Measurements from ENCODE around the gene PARN. TPM values are rescaled to one million over a fixed set of nuclear protein-coding genes. Genes with fewer than 3 reads are reported as not detected.
"Not testable (repeated sequence)": the region's sequence is repeated elsewhere in the genome, so short reads cannot be mapped to it uniquely, and the experiment has no call there.

Gene PARN
- total and polyA plus RNA-seq, 2 of the 4 experiments (the other 2 are of a cell fraction): 24.6 to 25.1 TPM

DNA sequence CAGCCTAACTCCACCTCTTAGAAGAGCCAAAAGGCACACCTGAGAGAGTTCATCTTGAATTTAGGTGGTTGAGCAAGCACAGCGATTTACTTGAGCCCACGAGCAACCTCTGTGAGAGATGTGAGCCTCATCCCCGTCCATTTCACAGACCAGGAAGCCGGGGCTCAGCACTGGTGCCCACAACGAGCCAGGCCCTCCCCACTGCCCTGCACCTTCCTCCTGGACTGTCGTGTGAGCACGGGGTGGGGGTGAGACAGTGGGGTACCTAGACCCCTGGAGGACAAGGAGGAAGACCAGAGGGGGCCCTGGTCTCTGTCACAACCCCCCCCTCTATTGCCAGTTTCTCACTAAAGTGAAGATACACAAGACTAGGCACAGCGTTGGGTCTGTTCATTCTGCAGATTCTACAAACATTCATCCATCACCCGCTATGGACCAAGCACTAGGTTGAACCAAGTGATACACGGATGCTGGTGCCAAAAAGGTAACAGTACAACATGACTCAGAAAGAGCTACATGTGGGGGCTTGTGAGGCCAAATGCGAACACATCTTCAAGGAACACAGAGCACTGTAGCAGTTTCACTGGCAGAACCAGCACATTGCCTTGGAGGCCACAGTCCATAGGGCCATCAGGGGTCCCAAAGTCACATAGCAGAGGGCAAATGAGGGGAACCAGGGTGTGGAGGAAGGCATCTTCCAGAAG, 231.9 kb downstream of the PARN start (continued):
- TF ChIP-seq RAD21 (IDR thresholded peaks at IDR 0.05; ENCODE audit: low read length): no peak

DNA sequence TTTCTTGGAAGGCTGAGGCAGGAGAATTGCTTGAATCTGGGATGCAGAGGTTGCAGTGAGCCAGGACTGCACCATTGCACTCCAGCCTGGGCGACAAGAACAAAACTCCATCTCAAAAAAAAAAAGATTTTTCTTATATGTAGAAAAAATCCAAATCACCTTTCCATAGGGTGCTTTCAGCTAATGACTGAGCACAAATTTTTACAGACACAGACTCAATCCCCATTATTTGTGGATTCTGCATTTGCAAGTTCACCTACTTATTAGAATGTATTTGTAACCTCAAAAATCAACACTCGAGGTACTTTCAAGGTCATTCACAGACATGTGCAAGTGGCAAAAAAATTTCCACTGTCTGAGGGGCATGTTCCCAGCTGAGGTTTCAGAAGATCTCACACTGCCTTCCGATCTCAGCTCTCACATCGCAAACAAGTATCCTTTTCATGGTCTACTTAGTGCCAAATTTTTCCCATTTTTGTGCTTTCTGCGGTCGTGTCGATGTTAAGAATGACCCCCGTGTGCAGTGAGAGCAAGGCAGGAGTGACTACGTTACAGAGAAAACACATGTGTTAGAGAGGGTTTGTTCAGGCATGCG, 234.3 kb downstream of the PARN start:
- H2AFZ ChIP-seq (replicated peaks; ENCODE audit: low read length, poor library complexity); H3K9me3 ChIP-seq (ENCODE audit: control insufficient read depth, insufficient read depth, low read length); H2BK15ac ChIP-seq (ENCODE audit: low read depth, low read length); H3K4me1 ChIP-seq (ENCODE audit: control insufficient read depth, insufficient read depth, low read length); H4K5ac ChIP-seq (ENCODE audit: low read depth, low read length); H4K20me1 ChIP-seq (ENCODE audit: insufficient read depth, low read length); H2BK20ac ChIP-seq (ENCODE audit: low read depth, low read length); H3K36me3 ChIP-seq (ENCODE audit: control insufficient read depth, insufficient read depth, low read length); intact Hi-C loops (cut with micrococcal nuclease); H3K56ac ChIP-seq (ENCODE audit: extremely low read depth, insufficient read depth, low read length); H3K27me3 ChIP-seq (ENCODE audit: control insufficient read depth, insufficient read depth, low read length); H2BK120ac ChIP-seq (ENCODE audit: low read depth, low read length); ATAC-seq (ENCODE audit: low read depth); H3K27ac ChIP-seq (ENCODE audit: insufficient read depth, low read length); H3K9me1 ChIP-seq (ENCODE audit: insufficient read depth, low read length); H3K23ac ChIP-seq (ENCODE audit: low read depth, low read length); H3K79me1 ChIP-seq (ENCODE audit: low read depth in 1 of 2, low read length in 2 of 2); H3K4ac ChIP-seq (ENCODE audit: low read depth, low read length); CTCF ChIA-PET; H3K4me3 ChIP-seq (ENCODE audit: insufficient read depth, low read depth, low read length); H3K9ac ChIP-seq (ENCODE audit: low read depth, low read length); H3K18ac ChIP-seq (ENCODE audit: low read depth, low read length); DNase-seq; dilution Hi-C loops (cut with HindIII; ENCODE audit: low sequenced_read_pairs, unreplicated experiment); H2BK5ac ChIP-seq (ENCODE audit: low read depth, low read length, poor library complexity, severe bottlenecking); H2AK9ac ChIP-seq (replicated peaks; ENCODE audit: low read depth, low read length, poor library complexity); H3K14ac ChIP-seq (replicated peaks; ENCODE audit: low read depth, low read length); H3K4me2 ChIP-seq (ENCODE audit: low read depth, low read length); H4K91ac ChIP-seq (ENCODE audit: insufficient read depth, low read depth, low read length); BruUV-seq (replicated peaks); H4K8ac ChIP-seq (ENCODE audit: low read depth in 2 of 2, low read length in 2 of 2); POLR2A ChIA-PET (ENCODE audit: unreplicated experiment): not testable (repeated sequence)
- 83% methylated on average over 1 of the region's 10 CpGs; no CpG with 5 or more reads in 1 of the 2 experiments for WGBS, 2 experiments (ENCODE audit: extremely low coverage in 2 of 2, insufficient read length in 1 of 2)
- in situ Hi-C loops (cut with MboI; ENCODE audit: low sequenced_read_pairs): loop anchor here (10.0 kb wide), 1 partner anchor 91 kb away; no protein-coding TSS in a partner anchor
- peak overlapping the region; percentile 28; the same call in 1 of the 2 replicates for H2AK5ac ChIP-seq (ENCODE audit: low read depth, low read length)
